SK-N-SH treated with all-trans-retinoic acid at 6 μM for 48 hours (cell line): ENCODE data around the gene KLHL3.

Experiments
- PATZ1 ChIP-seq: fragments of 250-450 bp; sonication (Bioruptor Pico); IDR thresholded peaks from 2 replicates; pipeline ENCODE4 v1.8.0; 2020; ENCODE audit warnings: mild to moderate bottlenecking, moderate library complexity, borderline replicate concordance
- TOX ChIP-seq: fragments of 250-450 bp; sonication (Bioruptor Pico); IDR thresholded peaks from 2 replicates; pipeline ENCODE4 v1.8.0; 2021; ENCODE audit warnings: mild to moderate bottlenecking, moderate library complexity, borderline replicate concordance

GRCh38 chr5:137641148-137641547 lies 94.7 kb downstream of the KLHL3 start:
- no peak for TF ChIP-seq PATZ1
- no peak for TF ChIP-seq TOX (CRISPR knock-in tag)
